HL-60/S4 treated with phorbol 12-myristate 13-acetate at 8.2 ng/mL for 4 days and 3 days (cell line): ENCODE data around the gene MRPL20.
"Not testable (repeated sequence)": the region's sequence is repeated elsewhere in the genome, so short reads cannot be mapped to it uniquely, and the experiment has no call there.

Source experiments
- in situ Hi-C: fragments of 300-500 bp; cut with MboI; formaldehyde crosslinking; loops from 2 replicates; pipeline ENCODE4 v1.15.0; 2022; ENCODE audit warnings: low sequenced_read_pairs

Gene MRPL20

GRCh38 chr1:1390675-1391074, 16.4 kb downstream of the MRPL20 start:
- in situ Hi-C loops: no loop called here

GRCh38 chr1:1388078-1388472, 19.0 kb downstream of the MRPL20 start:
- in situ Hi-C loops: no loop called here

- in situ Hi-C loops: no loop called here
Measured at GRCh38 chr1:1387098-1388077, 19.7 kb downstream of the MRPL20 start.

GRCh38 chr1:1385931-1386330, 21.2 kb downstream of the MRPL20 start:
- in situ Hi-C loops: no loop called here

GRCh38 chr1:1385339-1385738, 21.8 kb downstream of the MRPL20 start:
- in situ Hi-C loops: not testable (repeated sequence)

- in situ Hi-C loops: no loop called here
Measured at GRCh38 chr1:1381294-1381693, 25.8 kb downstream of the MRPL20 start.

GRCh38 chr1:1380860-1381259, 26.2 kb downstream of the MRPL20 start:
- in situ Hi-C loops: no loop called here

GRCh38 chr1:1377540-1378205, 29.4 kb downstream of the MRPL20 start:
- in situ Hi-C loops: no loop called here

- in situ Hi-C loops: no loop called here
Measured at GRCh38 chr1:1376551-1377226, 30.4 kb downstream of the MRPL20 start.

- in situ Hi-C loops: no loop called here
Measured at GRCh38 chr1:1374929-1375662, 32.0 kb downstream of the MRPL20 start, which contains the start of gene AURKAIP1. Gene AURKAIP1, minus strand, starts transcription at chr1:1375207. Its CDS starts 451 bp downstream, at chr1:1374756.

- in situ Hi-C loops: no loop called here
Measured at GRCh38 chr1:1374589-1374928, 32.5 kb downstream of the MRPL20 start.

GRCh38 chr1:1373815-1374588, 33.1 kb downstream of the MRPL20 start:
- in situ Hi-C loops: no loop called here

- in situ Hi-C loops: no loop called here
Measured at GRCh38 chr1:1373051-1373814, 33.9 kb downstream of the MRPL20 start.

GRCh38 chr1:1371746-1372711, 35.1 kb downstream of the MRPL20 start:
- in situ Hi-C loops: no loop called here

GRCh38 chr1:1371364-1371745, 35.7 kb downstream of the MRPL20 start:
- in situ Hi-C loops: no loop called here

- in situ Hi-C loops: no loop called here
Measured at GRCh38 chr1:1370771-1371300, 36.3 kb downstream of the MRPL20 start.

GRCh38 chr1:1370094-1370493, 37.0 kb downstream of the MRPL20 start:
- in situ Hi-C loops: not testable (repeated sequence)

GRCh38 chr1:1367315-1367714, 39.8 kb downstream of the MRPL20 start:
- in situ Hi-C loops: no loop called here
